WTC11 (cell line): ENCODE measurements around the gene JAZF1. TPM values are rescaled to one million over a fixed set of nuclear protein-coding genes. Genes with fewer than 3 reads are reported as not detected.

Experiments used
- ATAC-seq: fragments of 200-7000 bp; cut with Tn5 transposase; 2 replicates; pipeline ENCODE4 v1.10.0; 2021; ENCODE audit warnings: mild to moderate bottlenecking, moderate library complexity
- CTCF ChIA-PET: fragments of 300-600 bp; sonication (Branson Sonifier 250); formaldehyde crosslinking; loops from one replicate; lab custom pipeline; 2021; ENCODE audit warnings: antibody characterized with exemption; lab: Charles Lee
- POLR2A ChIA-PET: fragments of 350-600 bp; sonication (Branson Sonifier 250); formaldehyde crosslinking; loops from one replicate; lab custom pipeline; 2021; ENCODE audit warnings: antibody characterized with exemption; lab: Charles Lee
- DNase-seq: peaks from one replicate; pipeline ENCODE4 v3.0.0; 2021; ENCODE audit warnings: low spot score
- H3K27ac Mint-ChIP-seq: 2 replicates; pipeline ENCODE4 v1.8.0; 2021; ENCODE audit warnings: mixed read lengths
- H3K27me3 Mint-ChIP-seq: 2 replicates; pipeline ENCODE4 v1.8.0; 2021; ENCODE audit warnings: low read depth, mild to moderate bottlenecking, moderate library complexity, mixed read lengths
- H3K36me3 Mint-ChIP-seq: 2 replicates; pipeline ENCODE4 v1.8.0; 2021; ENCODE audit warnings: mixed read lengths
- H3K4me1 Mint-ChIP-seq: 2 replicates; pipeline ENCODE4 v1.8.0; 2022; ENCODE audit warnings: mixed read lengths
- H3K4me3 Mint-ChIP-seq: 2 replicates; pipeline ENCODE4 v1.8.0; 2021; ENCODE audit warnings: mild to moderate bottlenecking, moderate library complexity, mixed read lengths
- H3K9me3 Mint-ChIP-seq: 2 replicates; pipeline ENCODE4 v1.8.0; 2021; ENCODE audit warnings: mixed read lengths
- ATF3 ChIP-seq: sonication (generic); formaldehyde crosslinking; conservative IDR thresholded peaks from 2 replicates; pipeline ENCODE4 v1.8.1; 2022; ENCODE audit warnings: mild to moderate bottlenecking, missing genetic modification reagents
- ATF6 ChIP-seq: sonication (generic); formaldehyde crosslinking; IDR thresholded peaks from 2 replicates; pipeline ENCODE4 v1.8.1; 2023; ENCODE audit warnings: mild to moderate bottlenecking, missing genetic modification reagents
- CBFB ChIP-seq: sonication (generic); formaldehyde crosslinking; IDR thresholded peaks from 2 replicates; pipeline ENCODE4 v1.8.1; 2022; ENCODE audit warnings: mild to moderate bottlenecking, low read depth, missing genetic modification reagents
- CREB1 ChIP-seq: sonication (generic); formaldehyde crosslinking; IDR thresholded peaks from 2 replicates; pipeline ENCODE4 v1.8.0; 2023; ENCODE audit warnings: mild to moderate bottlenecking, missing genetic modification reagents
- FOXK1 ChIP-seq: sonication (generic); formaldehyde crosslinking; IDR thresholded peaks from 2 replicates; pipeline ENCODE4 v1.8.0; 2022; ENCODE audit warnings: mild to moderate bottlenecking, moderate library complexity, missing genetic modification reagents
- GRHL2 ChIP-seq: fragments of 250-450 bp; sonication (Bioruptor Pico); IDR thresholded peaks from 2 replicates; pipeline ENCODE4 v1.8.0; 2022; ENCODE audit warnings: mild to moderate bottlenecking, moderate library complexity; ENCODE audit not compliant: insufficient replicate concordance, severe bottlenecking
- IRF2 ChIP-seq: sonication (generic); formaldehyde crosslinking; IDR thresholded peaks from 2 replicates; pipeline ENCODE4 v1.8.0; 2022; ENCODE audit warnings: low read depth, missing genetic modification reagents, borderline replicate concordance
- KAT7 ChIP-seq: sonication (generic); formaldehyde crosslinking; IDR thresholded peaks from 2 replicates; pipeline ENCODE4 v1.8.1; 2023; ENCODE audit warnings: missing genetic modification reagents, mild to moderate bottlenecking, borderline replicate concordance
- NFATC4 ChIP-seq: fragments of 250-450 bp; sonication (Bioruptor Pico); IDR thresholded peaks from 2 replicates; pipeline ENCODE4 v1.9.0; 2021; ENCODE audit warnings: mild to moderate bottlenecking
- PRRX2 ChIP-seq: fragments of 250-450 bp; sonication (Bioruptor Pico); IDR thresholded peaks from 2 replicates; pipeline ENCODE4 v1.8.0; 2021; ENCODE audit warnings: mild to moderate bottlenecking
- TEAD4 ChIP-seq: sonication (generic); formaldehyde crosslinking; IDR thresholded peaks from 2 replicates; pipeline ENCODE4 v1.8.0; 2022; ENCODE audit warnings: mild to moderate bottlenecking, missing genetic modification reagents
- TP53 ChIP-seq: sonication (generic); formaldehyde crosslinking; IDR thresholded peaks from 2 replicates; pipeline ENCODE4 v1.8.1; 2023; ENCODE audit warnings: mild to moderate bottlenecking, missing genetic modification reagents
- USF2 ChIP-seq: sonication (generic); formaldehyde crosslinking; IDR thresholded peaks from 2 replicates; pipeline ENCODE4 v1.8.1; 2023; ENCODE audit warnings: mild to moderate bottlenecking, missing genetic modification reagents, moderate library complexity
- ZNF219 ChIP-seq: sonication (generic); formaldehyde crosslinking; IDR thresholded peaks from 2 replicates; pipeline ENCODE4 v1.8.0; 2023; ENCODE audit warnings: missing genetic modification reagents, mild to moderate bottlenecking, borderline replicate concordance
- total RNA-seq: library from RNA; stranded (reverse); gene quantifications from 3 replicates; pipeline ENCODE4 v1.2.3, GENCODE V29; 2021
- TF ChIP-seq, protein P1 (sequence below): sonication (generic); formaldehyde crosslinking; IDR thresholded peaks from 2 replicates; pipeline ENCODE4 v1.8.1; 2022; ENCODE audit warnings: mild to moderate bottlenecking, moderate library complexity, missing genetic modification reagents
- TF ChIP-seq, protein P2 (sequence below): sonication (generic); formaldehyde crosslinking; IDR thresholded peaks from 2 replicates; pipeline ENCODE4 v1.8.1; 2023; ENCODE audit warnings: mild to moderate bottlenecking, missing genetic modification reagents, borderline replicate concordance

Gene JAZF1
- total RNA-seq, 1 experiment from 2014 or later: 19.0 TPM

DNA sequence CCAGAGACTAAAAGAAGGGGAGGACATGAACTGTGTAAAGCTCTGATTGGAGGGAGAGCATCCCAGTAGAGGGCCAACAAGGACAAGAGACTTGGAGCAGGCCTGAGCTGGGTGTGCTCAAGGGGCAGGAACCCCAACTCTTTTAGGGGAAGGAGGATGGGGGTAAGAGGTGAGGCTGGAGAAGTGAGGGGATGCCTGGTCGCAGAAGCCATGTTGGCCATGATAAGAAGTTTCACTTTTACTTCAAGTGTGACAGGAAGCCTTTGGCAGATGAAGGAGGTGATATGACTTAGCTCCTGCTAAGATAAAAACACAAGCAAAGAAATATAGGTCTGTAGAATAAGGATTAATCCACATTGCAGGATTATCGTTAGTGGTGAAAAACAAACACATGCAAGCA, 208.3 kb downstream of the JAZF1 start:
- ATAC-seq (no peak), DNase-seq (no peak)
- POLR2A ChIA-PET: no interaction called here
- Mint-ChIP-seq H3K27me3 (no peaks in the 10 kb centered on the region), H3K27ac (no peak overlapping the region), H3K4me1 (no peaks in the 10 kb centered on the region), H3K9me3 (no peaks in the 10 kb centered on the region), H3K36me3 (no peaks in the 10 kb centered on the region), H3K4me3 (no peak overlapping the region)
- TF ChIP-seq, protein P1, sequence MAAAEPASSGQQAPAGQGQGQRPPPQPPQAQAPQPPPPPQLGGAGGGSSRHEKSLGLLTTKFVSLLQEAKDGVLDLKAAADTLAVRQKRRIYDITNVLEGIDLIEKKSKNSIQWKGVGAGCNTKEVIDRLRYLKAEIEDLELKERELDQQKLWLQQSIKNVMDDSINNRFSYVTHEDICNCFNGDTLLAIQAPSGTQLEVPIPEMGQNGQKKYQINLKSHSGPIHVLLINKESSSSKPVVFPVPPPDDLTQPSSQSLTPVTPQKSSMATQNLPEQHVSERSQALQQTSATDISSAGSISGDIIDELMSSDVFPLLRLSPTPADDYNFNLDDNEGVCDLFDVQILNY (CRISPR knock-in tag): no peak
- TF ChIP-seq TP53 (CRISPR knock-in tag): no peak
- no peak for TF ChIP-seq TEAD4 (CRISPR knock-in tag)
- TF ChIP-seq, protein P2, sequence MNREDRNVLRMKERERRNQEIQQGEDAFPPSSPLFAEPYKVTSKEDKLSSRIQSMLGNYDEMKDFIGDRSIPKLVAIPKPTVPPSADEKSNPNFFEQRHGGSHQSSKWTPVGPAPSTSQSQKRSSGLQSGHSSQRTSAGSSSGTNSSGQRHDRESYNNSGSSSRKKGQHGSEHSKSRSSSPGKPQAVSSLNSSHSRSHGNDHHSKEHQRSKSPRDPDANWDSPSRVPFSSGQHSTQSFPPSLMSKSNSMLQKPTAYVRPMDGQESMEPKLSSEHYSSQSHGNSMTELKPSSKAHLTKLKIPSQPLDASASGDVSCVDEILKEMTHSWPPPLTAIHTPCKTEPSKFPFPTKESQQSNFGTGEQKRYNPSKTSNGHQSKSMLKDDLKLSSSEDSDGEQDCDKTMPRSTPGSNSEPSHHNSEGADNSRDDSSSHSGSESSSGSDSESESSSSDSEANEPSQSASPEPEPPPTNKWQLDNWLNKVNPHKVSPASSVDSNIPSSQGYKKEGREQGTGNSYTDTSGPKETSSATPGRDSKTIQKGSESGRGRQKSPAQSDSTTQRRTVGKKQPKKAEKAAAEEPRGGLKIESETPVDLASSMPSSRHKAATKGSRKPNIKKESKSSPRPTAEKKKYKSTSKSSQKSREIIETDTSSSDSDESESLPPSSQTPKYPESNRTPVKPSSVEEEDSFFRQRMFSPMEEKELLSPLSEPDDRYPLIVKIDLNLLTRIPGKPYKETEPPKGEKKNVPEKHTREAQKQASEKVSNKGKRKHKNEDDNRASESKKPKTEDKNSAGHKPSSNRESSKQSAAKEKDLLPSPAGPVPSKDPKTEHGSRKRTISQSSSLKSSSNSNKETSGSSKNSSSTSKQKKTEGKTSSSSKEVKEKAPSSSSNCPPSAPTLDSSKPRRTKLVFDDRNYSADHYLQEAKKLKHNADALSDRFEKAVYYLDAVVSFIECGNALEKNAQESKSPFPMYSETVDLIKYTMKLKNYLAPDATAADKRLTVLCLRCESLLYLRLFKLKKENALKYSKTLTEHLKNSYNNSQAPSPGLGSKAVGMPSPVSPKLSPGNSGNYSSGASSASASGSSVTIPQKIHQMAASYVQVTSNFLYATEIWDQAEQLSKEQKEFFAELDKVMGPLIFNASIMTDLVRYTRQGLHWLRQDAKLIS (CRISPR knock-in tag): no peak
- CTCF ChIA-PET: interaction anchor here (3.1 kb wide), 1 partner anchor 121 kb away, joined by 8 read pairs; no protein-coding TSS in a partner anchor

DNA sequence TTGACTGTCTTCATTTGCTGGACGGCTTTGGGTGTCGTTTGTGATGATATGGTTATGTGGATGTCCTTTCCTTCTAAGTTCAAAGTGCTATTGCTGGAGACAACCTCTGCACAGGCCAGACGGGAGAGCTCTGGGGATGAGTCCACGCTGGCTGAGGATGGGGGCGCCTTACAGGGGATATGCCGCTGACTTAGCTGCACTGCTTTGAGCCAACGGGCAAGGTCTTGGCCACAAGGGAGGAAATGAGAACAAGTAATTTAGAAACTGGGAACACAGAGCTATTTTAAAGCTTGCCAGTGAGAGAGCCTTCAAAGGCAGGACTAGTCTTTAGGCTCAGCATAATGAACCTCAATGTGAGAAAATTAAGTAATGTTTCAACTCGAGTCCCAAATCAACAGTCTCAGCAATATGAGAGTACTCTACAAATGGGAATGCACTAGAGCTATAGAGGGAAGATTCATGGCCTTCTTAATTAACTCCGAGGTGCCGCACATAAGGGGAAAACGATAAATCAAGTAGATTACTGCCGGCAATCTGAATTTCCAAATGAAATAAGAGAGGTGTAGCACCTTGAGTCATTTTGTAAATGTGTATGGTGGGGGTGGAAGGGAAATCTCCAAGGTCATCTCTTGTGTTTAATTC, 209.3 kb downstream of the JAZF1 start:
- ChIA-PET POLR2A (no interaction called here), CTCF (interaction anchor here (0.5 to 3.1 kb wide), 4 partner anchors 50 to 173 kb away, joined by 3 to 8 read pairs (median 4); no protein-coding TSS in a partner anchor)
- TF ChIP-seq ZNF219 (CRISPR knock-in tag) (no peak), CREB1 (no peak), USF2 (CRISPR knock-in tag) (no peak), GRHL2 (CRISPR knock-in tag) (no peak), IRF2 (CRISPR knock-in tag) (no peak), KAT7 (CRISPR knock-in tag) (no peak), TP53 (CRISPR knock-in tag) (no peak), ATF3 (no peak), CBFB (CRISPR knock-in tag) (no peak), FOXK1 (CRISPR knock-in tag) (no peak), ATF6 (no peak), NFATC4 (CRISPR knock-in tag) (no peak), PRRX2 (no peak)
- no peaks in the 10 kb centered on the region for H3K4me1 Mint-ChIP-seq
- no peaks in the 10 kb centered on the region for H3K36me3 Mint-ChIP-seq
- no peaks in the 10 kb centered on the region for H3K27me3 Mint-ChIP-seq
- ATAC-seq: no peak
- no peak overlapping the region for H3K27ac Mint-ChIP-seq
- H3K4me3 Mint-ChIP-seq: no peak overlapping the region
- no peaks in the 10 kb centered on the region for H3K9me3 Mint-ChIP-seq
- DNase-seq: no peak
